ENCODE measurements around the gene PFKFB2.

The PFKFB2 gene

DNA sequence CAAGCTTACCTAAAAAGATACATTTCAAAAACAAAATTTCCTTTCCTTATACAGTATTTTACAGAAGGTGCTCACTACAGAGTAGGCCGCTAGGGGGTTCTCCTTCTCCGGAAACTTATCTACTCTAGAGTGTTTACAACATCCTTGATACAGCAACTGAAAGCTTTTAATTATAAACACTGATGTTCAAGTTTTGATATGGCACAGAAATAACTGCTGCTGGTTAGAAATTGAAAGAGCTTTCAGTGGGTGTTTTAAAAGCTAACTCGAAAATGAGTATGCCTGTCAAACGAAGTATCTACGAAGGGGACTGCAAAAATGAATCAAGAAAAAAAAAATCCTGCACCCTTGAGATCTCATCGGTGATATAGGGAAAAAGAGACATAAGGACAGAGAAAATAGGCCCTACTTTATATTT is 3.1 kb upstream of the PFKFB2 start:
- no peak for TF ChIP-seq NFIC (IDR thresholded peaks at IDR 0.05)
- TF ChIP-seq, protein P1, sequence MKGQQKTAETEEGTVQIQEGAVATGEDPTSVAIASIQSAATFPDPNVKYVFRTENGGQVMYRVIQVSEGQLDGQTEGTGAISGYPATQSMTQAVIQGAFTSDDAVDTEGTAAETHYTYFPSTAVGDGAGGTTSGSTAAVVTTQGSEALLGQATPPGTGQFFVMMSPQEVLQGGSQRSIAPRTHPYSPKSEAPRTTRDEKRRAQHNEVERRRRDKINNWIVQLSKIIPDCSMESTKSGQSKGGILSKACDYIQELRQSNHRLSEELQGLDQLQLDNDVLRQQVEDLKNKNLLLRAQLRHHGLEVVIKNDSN (IDR thresholded peaks at IDR 0.05), result no peak
- TF ChIP-seq ZBTB7A (IDR thresholded peaks at IDR 0.05; ENCODE audit: low read depth), result no peak
- no peak for TF ChIP-seq TEAD4 (IDR thresholded peaks at IDR 0.05)
- no peak for TF ChIP-seq TAF1 (IDR thresholded peaks at IDR 0.05; ENCODE audit: low read depth)
- TF ChIP-seq FOXM1 (IDR thresholded peaks at IDR 0.05; ENCODE audit: borderline replicate concordance, low read depth), result 0 out of 2 replicates have a peak, but pooled peaks have one; percentile 41
- no peak for TF ChIP-seq REST (IDR thresholded peaks at IDR 0.05; ENCODE audit: low read depth)
- TF ChIP-seq RAD21 (IDR thresholded peaks at IDR 0.05; ENCODE audit: low read depth), result peak; percentile 50
- TF ChIP-seq EGR1 (IDR thresholded peaks at IDR 0.05), result no peak
- TF ChIP-seq, protein P2, sequence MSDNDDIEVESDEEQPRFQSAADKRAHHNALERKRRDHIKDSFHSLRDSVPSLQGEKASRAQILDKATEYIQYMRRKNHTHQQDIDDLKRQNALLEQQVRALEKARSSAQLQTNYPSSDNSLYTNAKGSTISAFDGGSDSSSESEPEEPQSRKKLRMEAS (IDR thresholded peaks at IDR 0.05), result no peak
- no peak for TF ChIP-seq CEBPB (IDR thresholded peaks at IDR 0.05)
- no peak for TF ChIP-seq CREB1 (IDR thresholded peaks at IDR 0.05; ENCODE audit: low read depth)
- no peak for TF ChIP-seq YY1 (IDR thresholded peaks at IDR 0.05; ENCODE audit: low read depth)
- no peak for TF ChIP-seq EP300 (IDR thresholded peaks at IDR 0.05; ENCODE audit: borderline replicate concordance)

GRCh38 chr1:207050480-207051190 is 2.4 kb upstream of the PFKFB2 start:
- TF ChIP-seq TCF12 (IDR thresholded peaks at IDR 0.05; ENCODE audit: low read depth) (no peak), TAF1 (IDR thresholded peaks at IDR 0.05; ENCODE audit: low read depth) (peak; percentile 65), YY1 (IDR thresholded peaks at IDR 0.05; ENCODE audit: low read depth) (peak; percentile 89)

GRCh38 chr1:207051191-207051943 is 1.7 kb upstream of the PFKFB2 start, which contains the start of gene YOD1:
Gene YOD1 (minus strand): TSS chr1:207051208. CDS start chr1:207051030, 178 bp downstream.
- TF ChIP-seq YY1 (IDR thresholded peaks at IDR 0.05; ENCODE audit: low read depth) (no peak), CREB1 (IDR thresholded peaks at IDR 0.05; ENCODE audit: low read depth) (no peak), REST (IDR thresholded peaks at IDR 0.05; ENCODE audit: low read depth) (no peak), CEBPB (IDR thresholded peaks at IDR 0.05) (no peak), EGR1 (IDR thresholded peaks at IDR 0.05) (no peak), NFIC (IDR thresholded peaks at IDR 0.05) (0 out of 2 replicates have a peak, but pooled peaks have one; percentile 25), RAD21 (IDR thresholded peaks at IDR 0.05; ENCODE audit: low read depth) (no peak), TEAD4 (IDR thresholded peaks at IDR 0.05) (no peak), EP300 (IDR thresholded peaks at IDR 0.05; ENCODE audit: borderline replicate concordance) (peak; percentile 62), FOXM1 (IDR thresholded peaks at IDR 0.05; ENCODE audit: borderline replicate concordance, low read depth) (peak; percentile 41; the same call in 1 of the 2 replicates), TAF1 (IDR thresholded peaks at IDR 0.05; ENCODE audit: low read depth) (no peak), ZBTB7A (IDR thresholded peaks at IDR 0.05; ENCODE audit: low read depth) (no peak), TCF12 (IDR thresholded peaks at IDR 0.05; ENCODE audit: low read depth) (peak; percentile 69)
- TF ChIP-seq, protein P1 (IDR thresholded peaks at IDR 0.05), result peak; percentile 4; the same call in 1 of the 2 replicates
- TF ChIP-seq, protein P2 (IDR thresholded peaks at IDR 0.05), result peak; percentile 9; the same call in 1 of the 2 replicates

DNA sequence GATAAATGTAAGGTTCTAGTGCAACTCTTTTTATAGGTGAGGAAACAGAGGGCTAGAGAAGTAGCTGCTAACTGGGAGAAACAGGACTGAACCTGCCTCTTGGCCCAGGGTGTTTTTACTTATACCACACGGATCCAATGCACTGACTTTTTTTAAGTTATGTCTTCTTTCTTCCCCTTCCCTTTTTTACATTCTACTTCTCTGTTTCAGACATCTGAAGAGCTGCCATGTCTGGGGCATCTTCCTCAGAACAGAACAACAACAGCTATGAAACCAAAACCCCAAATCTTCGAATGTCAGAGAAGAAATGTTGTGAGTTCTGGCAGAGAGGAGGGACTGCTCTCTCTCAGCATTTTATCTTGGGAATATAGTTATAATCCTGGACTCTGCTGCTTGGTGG is 1.4 kb downstream of the PFKFB2 start:
- no peak for TF ChIP-seq EP300 (IDR thresholded peaks at IDR 0.05; ENCODE audit: borderline replicate concordance)
- no peak for TF ChIP-seq RAD21 (IDR thresholded peaks at IDR 0.05; ENCODE audit: low read depth)
- no peak for TF ChIP-seq TCF12 (IDR thresholded peaks at IDR 0.05; ENCODE audit: low read depth)
- TF ChIP-seq, protein P1 (IDR thresholded peaks at IDR 0.05), result no peak
- TF ChIP-seq CREB1 (IDR thresholded peaks at IDR 0.05; ENCODE audit: low read depth), result no peak
- no peak for TF ChIP-seq EGR1 (IDR thresholded peaks at IDR 0.05)
- TF ChIP-seq REST (IDR thresholded peaks at IDR 0.05; ENCODE audit: low read depth), result no peak
- TF ChIP-seq, protein P2 (IDR thresholded peaks at IDR 0.05), result no peak
- TF ChIP-seq YY1 (IDR thresholded peaks at IDR 0.05; ENCODE audit: low read depth), result no peak
- TF ChIP-seq TEAD4 (IDR thresholded peaks at IDR 0.05), result no peak
- TF ChIP-seq ZBTB7A (IDR thresholded peaks at IDR 0.05; ENCODE audit: low read depth), result no peak
